Measurements from ENCODE around the gene ADA. TPM values are rescaled to one million over a fixed set of nuclear protein-coding genes. Genes with fewer than 3 reads are reported as not detected.

ADA gene
- total and polyA plus RNA-seq, 2 of the 4 experiments (the other 2 are of a cell fraction) = 8.1 to 11.0 TPM

- Histone ChIP-seq H3K23ac (ENCODE audit: low read depth, low read length) (0 out of 2 replicates have a peak overlapping the region, but pooled peaks have one; percentile 48), H4K20me1 (ENCODE audit: insufficient read depth, low read length) (peaks cover 3% of the 10 kb centered on the region; the same call in 1 of the 2 replicates), H4K91ac (ENCODE audit: insufficient read depth, low read depth, low read length) (peak overlapping the region; percentile 55), H2AFZ (replicated peaks; ENCODE audit: low read length, poor library complexity) (peak overlapping the region; percentile 18), H2BK5ac (ENCODE audit: low read depth, low read length, poor library complexity, severe bottlenecking) (no peak overlapping the region), H2BK15ac (ENCODE audit: low read depth, low read length) (peak overlapping the region; percentile 74; the same call in 2 of the 3 replicates), H3K14ac (replicated peaks; ENCODE audit: low read depth, low read length) (peak overlapping the region; percentile 77), H3K4me3 (ENCODE audit: insufficient read depth, low read depth, low read length) (no peak overlapping the region), H3K4me1 (ENCODE audit: control insufficient read depth, insufficient read depth, low read length) (peaks cover 46% of the 10 kb centered on the region), H4K8ac (ENCODE audit: low read depth in 2 of 2, low read length in 2 of 2) (peak overlapping the region; percentile 39 to 44; a peak in 2 of 4 replicates), H4K5ac (ENCODE audit: low read depth, low read length) (peak overlapping the region; percentile 84), H2BK120ac (ENCODE audit: low read depth, low read length) (peak overlapping the region; percentile 70; the same call in 1 of the 2 replicates), H3K36me3 (ENCODE audit: control insufficient read depth, insufficient read depth, low read length) (no peaks in the 10 kb centered on the region), H3K27ac (ENCODE audit: insufficient read depth, low read length) (peak overlapping the region; percentile 82; the same call in 1 of the 2 replicates), H3K27me3 (ENCODE audit: control insufficient read depth, insufficient read depth, low read length) (no peaks in the 10 kb centered on the region), H2AK5ac (ENCODE audit: low read depth, low read length) (peak overlapping the region; percentile 63; the same call in 1 of the 2 replicates), H3K9ac (ENCODE audit: low read depth, low read length) (no peak overlapping the region; the same call in 1 of the 2 replicates), H3K56ac (ENCODE audit: extremely low read depth, insufficient read depth, low read length) (no peak overlapping the region), H2AK9ac (replicated peaks; ENCODE audit: low read depth, low read length, poor library complexity) (peak overlapping the region; percentile 33), H2BK20ac (ENCODE audit: low read depth, low read length) (peak overlapping the region; percentile 57; the same call in 1 of the 2 replicates), H3K18ac (ENCODE audit: low read depth, low read length) (peak overlapping the region; percentile 65), H3K9me3 (ENCODE audit: control insufficient read depth, insufficient read depth, low read length) (no peaks in the 10 kb centered on the region), H3K4me2 (ENCODE audit: low read depth, low read length) (no peak overlapping the region; the same call in 1 of the 2 replicates), H3K4ac (ENCODE audit: low read depth, low read length) (peak overlapping the region; percentile 46), H3K79me1 (ENCODE audit: low read depth in 1 of 2, low read length in 2 of 2) (peaks cover 18 to 67% of the 10 kb centered on the region in 2 experiments; a peak in 3 of 4 replicates), H3K9me1 (ENCODE audit: insufficient read depth, low read length) (peaks cover 27% of the 10 kb centered on the region)
- in situ Hi-C loops (cut with MboI; ENCODE audit: low sequenced_read_pairs) (no loop called here), dilution Hi-C loops (cut with HindIII; ENCODE audit: low sequenced_read_pairs, unreplicated experiment) (no loop called here), intact Hi-C loops (cut with micrococcal nuclease) (no loop called here)
- DNase-seq (no peak), ATAC-seq (ENCODE audit: low read depth) (no peak; the same call in 1 of the 2 replicates)
- ChIA-PET POLR2A (ENCODE audit: unreplicated experiment) (no interaction called here), CTCF (interaction anchor here (0.7 to 1.0 kb wide), 3 partner anchors 12 to 23 kb away, joined by 3 to 5 read pairs (median 3); no protein-coding TSS in a partner anchor)
- TF ChIP-seq CEBPB (IDR thresholded peaks at IDR 0.05; ENCODE audit: low read depth, low read length) (no peak), CHD1 (IDR thresholded peaks at IDR 0.05; ENCODE audit: low read depth, low read length) (no peak), RCOR1 (IDR thresholded peaks at IDR 0.05; ENCODE audit: insufficient replicate concordance, low read length) (no peak), MAFK (IDR thresholded peaks at IDR 0.05; ENCODE audit: low read depth, low read length) (no peak), SMC3 (IDR thresholded peaks at IDR 0.05; ENCODE audit: low read depth, low read length) (no peak), CTCF (conservative IDR thresholded peaks at IDR 0.05; ENCODE audit: low read depth, low read length) (no peak), ELK1 (IDR thresholded peaks at IDR 0.05; ENCODE audit: borderline replicate concordance, low read depth, low read length) (no peak), RFX5 (IDR thresholded peaks at IDR 0.05; ENCODE audit: low read depth, low read length) (no peak), NFE2L2 (IDR thresholded peaks at IDR 0.05; ENCODE audit: low read depth, low read length) (no peak), MAZ (IDR thresholded peaks at IDR 0.05; ENCODE audit: borderline replicate concordance, low read depth, low read length) (no peak)
- no TSS peak for BruUV-seq (replicated peaks)
- 92% methylated on average over 2 of the region's 4 CpGs; no CpG with 5 or more reads in 1 of the 2 experiments for WGBS, 2 experiments (ENCODE audit: extremely low coverage in 2 of 2, insufficient read length in 1 of 2)
Observed at GRCh38 chr20:44598423-44599305, 52.8 kb downstream of the ADA start.
